Psoas muscle (tissue), 8 donors: ENCODE measurements around the gene SERP2. TPM values are rescaled to one million over a fixed set of nuclear protein-coding genes. Genes with fewer than 3 reads are reported as not detected.

Experiments
- ATAC-seq, 4 donors: fragments of 200-7000 bp; cut with Tn5 transposase; one replicate each; pipeline ENCODE4 v1.9.1; 2020; ENCODE audit warnings: moderate library complexity in 3 of 4, mild to moderate bottlenecking in 2 of 4
- DNase-seq, 2 donors: peaks; one replicate each; pipeline ENCODE4 v3.0.0-alpha.2; 2020
- H3K27ac ChIP-seq: fragments of 200-600 bp; one replicate; pipeline ENCODE4 v1.8.0; 2022
- H3K27me3 ChIP-seq, 3 donors: fragments of 200-600 bp in 1 of 3; one replicate each; pipeline versions ENCODE4 v1.6.1 to v1.8.0; 2013 to 2022; ENCODE audit warnings: low read length in 2 of 3, mild to moderate bottlenecking in 2 of 3, moderate library complexity in 1 of 3; ENCODE audit not compliant: insufficient read depth in 3 of 3
- H3K36me3 ChIP-seq, 2 donors: fragments of 200-600 bp in 1 of 2; one replicate each; pipeline versions ENCODE4 v1.6.1 to v1.8.0; 2013 to 2022; ENCODE audit warnings: low read depth in 1 of 2, mild to moderate bottlenecking in 1 of 2, moderate library complexity in 1 of 2; ENCODE audit not compliant: insufficient read depth in 1 of 2
- H3K4me1 ChIP-seq: fragments of 200-600 bp; one replicate; pipeline ENCODE4 v1.8.0; 2022
- H3K4me3 ChIP-seq: fragments of 200-600 bp; one replicate; pipeline ENCODE4 v1.8.0; 2022; ENCODE audit warnings: mild to moderate bottlenecking
- H3K9me3 ChIP-seq: fragments of 200-600 bp; one replicate; pipeline ENCODE4 v1.8.0; 2022
- WGBS, 3 donors: extraction: QIAGEN DNeasy Blood & Tissue Kit; methylation state at CpG; one replicate each; pipeline versions ENCODE4 v1.1.6 to v1.1.7; 2013; 5-methylcytosine and 5-hydroxymethylcytosine counted together
- intact Hi-C, 2 donors: fragments of 100-400 bp; cut with DNase I; formaldehyde crosslinking; loops; one replicate each; pipeline versions ENCODE4 v1.11.0 to v1.14.2; 2022
- polyA plus RNA-seq, 3 donors: library from polyadenylated mRNA; stranded (reverse); fragments of 200-250 nt; gene quantifications; one replicate each; pipeline ENCODE4 v1.2.3, GENCODE V29; 2013
- total RNA-seq, 4 donors: library from RNA; stranded (reverse); fragmentation: NEBNext Ultra II Directional in 2 of 4; extraction: Animal tissue kit (Norgen Biotek cat#: 25700) in 2 of 4; gene quantifications; one replicate each; pipeline versions ENCODE4 v1.2.1 to v1.2.4, GENCODE V29; 2021 to 2023
- TF ChIP-seq, protein P1 (sequence below): fragments of 200-600 bp; IDR thresholded peaks from one replicate; pipeline ENCODE4 v1.8.0; 2022; ENCODE audit warnings: antibody characterized with exemption
- donor health status: healthy with polysubstance abuse.
- donor health status: DM: no; HTN: no; CAD: no; lungs with moderate emphysema.
- donor health status: Bipolar disorder and iron deficiency.
- donor health status: healthy.
- donor health status: DM: yes; HTN: yes; CAD: no.
- donor health status: DM: no; HTN: no; CAD: no.
- donor health status: DM: no; HTN: no; CAD: no.
- donor health status: DM: yes; HTN: yes; CAD: no.

Gene SERP2
- total and polyA plus RNA-seq, 7 donors = 0.57 to 1.8 (median 1.1) TPM

DNA sequence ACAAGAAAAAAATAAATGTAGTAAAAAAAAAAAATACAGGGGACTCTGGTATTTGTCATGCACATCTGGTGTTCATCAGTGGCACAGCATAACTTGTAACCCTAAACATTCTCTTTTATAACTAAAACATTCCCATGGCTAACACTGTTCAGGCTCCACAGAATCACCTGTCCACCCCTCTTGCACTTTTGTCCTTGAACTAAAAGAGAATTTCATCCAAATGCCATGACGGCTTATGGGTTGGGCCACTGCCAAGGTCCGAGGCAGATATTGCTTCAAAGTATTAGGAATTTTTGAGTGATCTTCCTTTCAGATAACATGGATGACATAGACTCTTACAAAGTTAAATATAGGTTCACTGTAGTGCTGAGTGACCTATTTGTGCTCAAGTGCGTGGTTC is 25.7 kb upstream of the SERP2 start:
- no peaks in the 10 kb centered on the region for H3K4me1 ChIP-seq
- WGBS, 3 donors = 39 to 52% (median 47%) methylated on average over 3 of the region's 3 CpGs

DNA sequence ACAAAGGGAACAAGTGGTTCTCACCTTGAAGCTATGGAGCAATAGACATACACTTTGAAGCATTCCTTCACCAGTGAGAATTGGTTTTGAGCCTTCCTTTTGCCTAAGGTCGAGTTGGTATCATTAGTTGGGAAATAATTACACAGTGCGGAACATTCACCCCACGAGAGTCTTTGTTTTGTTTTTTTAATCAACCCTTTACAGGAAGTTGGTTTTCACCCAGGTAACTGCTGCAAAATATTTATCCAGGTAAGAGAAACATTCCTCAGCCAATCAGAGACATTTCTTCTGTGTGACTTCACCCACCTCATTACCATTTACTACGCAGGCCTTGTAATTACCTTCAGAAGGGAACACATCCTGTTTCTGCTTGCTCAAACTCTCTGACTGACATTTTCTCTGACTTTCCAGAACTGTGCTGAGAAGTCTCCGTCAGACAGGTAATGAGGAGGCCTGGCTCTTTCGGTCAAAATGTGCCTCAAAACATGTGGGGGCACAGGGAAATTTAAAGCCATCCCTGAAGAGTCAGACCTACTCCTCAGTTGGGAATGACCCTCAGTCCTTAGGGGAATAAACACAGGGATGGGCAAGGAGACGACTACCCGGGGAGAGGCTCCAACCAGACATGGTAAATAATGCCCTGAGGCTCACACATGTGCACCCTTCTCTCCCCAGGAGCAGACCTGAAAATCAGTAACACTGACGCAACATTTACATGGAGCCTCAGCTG is 22.7 kb upstream of the SERP2 start:
- 74 to 80% (median 78%) methylated on average over 9 of the region's 9 CpGs for WGBS, 3 donors
- Histone ChIP-seq H3K4me3 (no peak overlapping the region), H3K27me3 (no peaks in the 10 kb centered on the region)

More for the DNA sequence above, 25.7 kb upstream of the SERP2 start:
- TF ChIP-seq, protein P1, sequence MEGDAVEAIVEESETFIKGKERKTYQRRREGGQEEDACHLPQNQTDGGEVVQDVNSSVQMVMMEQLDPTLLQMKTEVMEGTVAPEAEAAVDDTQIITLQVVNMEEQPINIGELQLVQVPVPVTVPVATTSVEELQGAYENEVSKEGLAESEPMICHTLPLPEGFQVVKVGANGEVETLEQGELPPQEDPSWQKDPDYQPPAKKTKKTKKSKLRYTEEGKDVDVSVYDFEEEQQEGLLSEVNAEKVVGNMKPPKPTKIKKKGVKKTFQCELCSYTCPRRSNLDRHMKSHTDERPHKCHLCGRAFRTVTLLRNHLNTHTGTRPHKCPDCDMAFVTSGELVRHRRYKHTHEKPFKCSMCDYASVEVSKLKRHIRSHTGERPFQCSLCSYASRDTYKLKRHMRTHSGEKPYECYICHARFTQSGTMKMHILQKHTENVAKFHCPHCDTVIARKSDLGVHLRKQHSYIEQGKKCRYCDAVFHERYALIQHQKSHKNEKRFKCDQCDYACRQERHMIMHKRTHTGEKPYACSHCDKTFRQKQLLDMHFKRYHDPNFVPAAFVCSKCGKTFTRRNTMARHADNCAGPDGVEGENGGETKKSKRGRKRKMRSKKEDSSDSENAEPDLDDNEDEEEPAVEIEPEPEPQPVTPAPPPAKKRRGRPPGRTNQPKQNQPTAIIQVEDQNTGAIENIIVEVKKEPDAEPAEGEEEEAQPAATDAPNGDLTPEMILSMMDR = no peak
- intact Hi-C loops = no loop called here
- Histone ChIP-seq H3K4me3 (no peak overlapping the region), H3K9me3 (no peaks in the 10 kb centered on the region), H3K27ac (no peak overlapping the region), H3K36me3 (no peaks in the 10 kb centered on the region), H3K27me3 (no peaks in the 10 kb centered on the region)
- no peak for DNase-seq
- no peak for ATAC-seq

DNA sequence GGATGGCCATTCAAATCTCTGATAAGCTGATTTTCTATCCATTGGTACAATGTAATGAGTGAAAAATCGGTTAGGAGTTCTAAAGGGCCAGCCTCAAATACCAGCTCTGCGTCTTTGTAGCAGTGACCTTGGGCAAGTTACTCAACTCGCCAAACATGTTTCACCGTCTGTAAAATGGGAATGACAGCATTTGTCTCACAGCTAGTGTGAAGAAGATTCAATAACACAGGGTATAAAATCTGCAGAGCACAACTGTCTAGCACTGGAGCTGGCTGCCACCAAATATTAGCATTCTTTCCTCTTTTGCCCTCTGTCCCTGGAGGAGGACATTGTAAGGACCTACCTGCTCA is 22.1 kb upstream of the SERP2 start:
- ATAC-seq = no peak
- Histone ChIP-seq H3K4me1 (no peaks in the 10 kb centered on the region), H3K27me3 (no peaks in the 10 kb centered on the region), H3K4me3 (no peak overlapping the region), H3K36me3 (no peaks in the 10 kb centered on the region), H3K27ac (no peak overlapping the region), H3K9me3 (no peaks in the 10 kb centered on the region)
- WGBS, 3 donors = 94 to 99% (median 96%) methylated on average over 4 of the region's 4 CpGs
- intact Hi-C loops = loop anchor here in 1 of 2 donors (5.0 kb wide), 1 partner anchor 61 kb away; no protein-coding TSS in a partner anchor
- DNase-seq = no peak
- TF ChIP-seq, protein P1 = no peak

More for the DNA sequence above, 22.7 kb upstream of the SERP2 start:
- DNase-seq (no peak), ATAC-seq (no peak)
- intact Hi-C loops = loop anchor here in 1 of 2 donors (5.0 kb wide), 1 partner anchor 61 kb away; no protein-coding TSS in a partner anchor
- Histone ChIP-seq H3K36me3 (no peaks in the 10 kb centered on the region), H3K9me3 (no peaks in the 10 kb centered on the region), H3K4me1 (no peaks in the 10 kb centered on the region), H3K27ac (no peak overlapping the region)
- TF ChIP-seq, protein P1 = no peak

DNA sequence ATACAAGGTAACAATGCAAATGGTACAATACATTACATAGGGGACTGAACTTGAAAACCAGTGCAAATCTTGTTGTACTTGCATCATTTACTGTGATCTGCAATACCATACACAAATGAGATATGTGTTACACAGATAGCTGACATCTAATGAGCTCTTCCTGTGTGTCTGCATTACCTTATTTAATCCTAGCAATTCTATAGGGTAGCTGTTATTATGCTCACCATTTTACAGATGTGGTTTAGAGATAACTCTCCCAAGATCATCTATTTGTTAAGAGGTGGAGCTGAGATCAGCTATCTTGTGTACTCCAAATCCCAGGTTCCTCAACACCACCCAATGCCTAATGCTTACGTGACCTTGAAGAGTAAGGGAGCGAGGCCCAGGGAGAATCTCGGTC is 21.4 kb upstream of the SERP2 start:
- WGBS, 3 donors = 67 to 82% (median 75%) methylated on average over 3 of the region's 3 CpGs
- no peaks in the 10 kb centered on the region for H3K27me3 ChIP-seq
- H3K4me3 ChIP-seq = no peak overlapping the region
- TF ChIP-seq, protein P1 = no peak
- ATAC-seq = no peak
- no peak for DNase-seq
- H3K4me1 ChIP-seq = no peaks in the 10 kb centered on the region
- intact Hi-C loops = loop anchor here in 1 of 2 donors (5.0 kb wide), 1 partner anchor 60 kb away; no protein-coding TSS in a partner anchor
- H3K9me3 ChIP-seq = no peaks in the 10 kb centered on the region
- no peak overlapping the region for H3K27ac ChIP-seq
- no peaks in the 10 kb centered on the region for H3K36me3 ChIP-seq

DNA sequence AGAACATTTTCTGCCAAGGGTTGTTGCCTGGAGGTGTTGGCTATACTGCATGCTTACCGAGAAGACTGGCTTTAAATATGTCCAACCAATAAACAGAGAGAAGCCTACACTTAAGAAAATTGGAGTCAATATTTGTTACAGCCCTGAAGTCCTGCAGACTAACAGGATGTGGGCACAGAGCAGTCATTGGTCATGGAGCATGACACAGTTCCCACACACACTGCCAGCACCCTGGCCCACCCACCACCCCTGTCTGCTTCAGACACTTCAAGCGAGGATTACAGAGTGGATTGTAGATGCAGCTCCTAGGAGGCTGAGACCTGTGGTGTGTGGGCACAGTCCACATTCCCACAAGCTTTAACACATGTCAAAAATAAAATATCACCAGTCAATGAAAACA is 21.0 kb upstream of the SERP2 start:
- ATAC-seq (no peak), DNase-seq (no peak)
- Histone ChIP-seq H3K9me3 (no peaks in the 10 kb centered on the region), H3K4me3 (no peak overlapping the region), H3K36me3 (no peaks in the 10 kb centered on the region), H3K27me3 (no peaks in the 10 kb centered on the region), H3K27ac (no peak overlapping the region), H3K4me1 (no peaks in the 10 kb centered on the region)
- WGBS, 3 donors = 70 to 93% (median 78%) methylated on average over 2 of the region's 2 CpGs
- TF ChIP-seq, protein P1 = no peak
- intact Hi-C loops = loop anchor here in 1 of 2 donors (5.0 kb wide), 1 partner anchor 60 kb away; no protein-coding TSS in a partner anchor
